ENCODE data around the gene CD151.

The CD151 gene

DNA sequence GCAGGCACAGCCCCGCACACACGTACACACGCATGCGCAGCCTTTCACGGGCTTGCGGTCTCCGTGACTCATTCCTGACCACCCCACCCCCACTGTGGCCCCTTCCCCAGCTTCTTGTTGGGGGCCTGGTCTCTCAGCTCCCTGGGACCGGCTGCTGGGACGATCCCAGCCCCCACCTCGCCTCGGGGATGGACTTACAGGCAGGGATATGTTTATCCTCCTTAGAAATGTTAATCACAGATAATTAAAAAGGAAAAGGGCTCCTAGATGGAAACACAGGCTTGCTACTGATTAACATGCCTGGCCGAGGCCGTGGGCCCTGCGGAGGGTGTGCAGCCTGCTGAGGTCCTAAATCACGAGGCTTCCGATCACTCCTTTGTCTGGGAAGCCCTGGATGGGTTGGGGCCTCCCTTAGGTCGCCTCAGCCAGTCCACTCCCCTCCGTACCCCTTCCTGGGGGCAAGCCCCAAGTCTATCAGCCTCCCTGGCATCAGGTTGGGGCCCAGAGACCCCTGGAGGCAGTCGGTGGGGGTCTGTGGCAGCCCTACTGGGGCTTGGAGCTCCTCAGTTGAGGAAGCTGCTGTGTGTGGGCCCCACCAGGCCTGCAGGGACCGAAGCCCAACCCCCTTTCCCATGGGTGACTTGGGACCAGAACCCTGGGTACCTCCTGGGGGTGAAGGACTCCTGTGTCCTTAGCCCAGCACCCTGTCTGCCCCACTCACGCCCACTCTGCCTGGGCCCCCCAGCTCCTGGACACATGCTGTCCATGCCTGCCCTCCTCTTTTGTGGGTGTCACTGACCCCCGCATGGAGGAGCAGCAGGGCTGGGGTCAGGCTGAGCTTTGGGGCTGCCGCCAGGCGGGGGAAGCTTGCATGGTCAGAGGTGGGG is 30.5 kb downstream of the CD151 start:
- no peaks in the 10 kb centered on the region for H3K27me3 ChIP-seq (ENCODE audit: insufficient read depth, low read depth, severe bottlenecking)
- H3K9me3 ChIP-seq (ENCODE audit: severe bottlenecking) = no peaks in the 10 kb centered on the region
- TF ChIP-seq, protein P1, sequence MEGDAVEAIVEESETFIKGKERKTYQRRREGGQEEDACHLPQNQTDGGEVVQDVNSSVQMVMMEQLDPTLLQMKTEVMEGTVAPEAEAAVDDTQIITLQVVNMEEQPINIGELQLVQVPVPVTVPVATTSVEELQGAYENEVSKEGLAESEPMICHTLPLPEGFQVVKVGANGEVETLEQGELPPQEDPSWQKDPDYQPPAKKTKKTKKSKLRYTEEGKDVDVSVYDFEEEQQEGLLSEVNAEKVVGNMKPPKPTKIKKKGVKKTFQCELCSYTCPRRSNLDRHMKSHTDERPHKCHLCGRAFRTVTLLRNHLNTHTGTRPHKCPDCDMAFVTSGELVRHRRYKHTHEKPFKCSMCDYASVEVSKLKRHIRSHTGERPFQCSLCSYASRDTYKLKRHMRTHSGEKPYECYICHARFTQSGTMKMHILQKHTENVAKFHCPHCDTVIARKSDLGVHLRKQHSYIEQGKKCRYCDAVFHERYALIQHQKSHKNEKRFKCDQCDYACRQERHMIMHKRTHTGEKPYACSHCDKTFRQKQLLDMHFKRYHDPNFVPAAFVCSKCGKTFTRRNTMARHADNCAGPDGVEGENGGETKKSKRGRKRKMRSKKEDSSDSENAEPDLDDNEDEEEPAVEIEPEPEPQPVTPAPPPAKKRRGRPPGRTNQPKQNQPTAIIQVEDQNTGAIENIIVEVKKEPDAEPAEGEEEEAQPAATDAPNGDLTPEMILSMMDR (IDR thresholded peaks at IDR 0.05; ENCODE audit: low read depth, low read length) = no peak
- H3K4me3 ChIP-seq (ENCODE audit: low read depth, low read length) = peak overlapping the region; percentile 42
- peak overlapping the region; percentile 82 for H3K27ac ChIP-seq
- H3K36me3 ChIP-seq = peaks cover 22% of the 10 kb centered on the region
- DNase-seq = peak; percentile 63

DNA sequence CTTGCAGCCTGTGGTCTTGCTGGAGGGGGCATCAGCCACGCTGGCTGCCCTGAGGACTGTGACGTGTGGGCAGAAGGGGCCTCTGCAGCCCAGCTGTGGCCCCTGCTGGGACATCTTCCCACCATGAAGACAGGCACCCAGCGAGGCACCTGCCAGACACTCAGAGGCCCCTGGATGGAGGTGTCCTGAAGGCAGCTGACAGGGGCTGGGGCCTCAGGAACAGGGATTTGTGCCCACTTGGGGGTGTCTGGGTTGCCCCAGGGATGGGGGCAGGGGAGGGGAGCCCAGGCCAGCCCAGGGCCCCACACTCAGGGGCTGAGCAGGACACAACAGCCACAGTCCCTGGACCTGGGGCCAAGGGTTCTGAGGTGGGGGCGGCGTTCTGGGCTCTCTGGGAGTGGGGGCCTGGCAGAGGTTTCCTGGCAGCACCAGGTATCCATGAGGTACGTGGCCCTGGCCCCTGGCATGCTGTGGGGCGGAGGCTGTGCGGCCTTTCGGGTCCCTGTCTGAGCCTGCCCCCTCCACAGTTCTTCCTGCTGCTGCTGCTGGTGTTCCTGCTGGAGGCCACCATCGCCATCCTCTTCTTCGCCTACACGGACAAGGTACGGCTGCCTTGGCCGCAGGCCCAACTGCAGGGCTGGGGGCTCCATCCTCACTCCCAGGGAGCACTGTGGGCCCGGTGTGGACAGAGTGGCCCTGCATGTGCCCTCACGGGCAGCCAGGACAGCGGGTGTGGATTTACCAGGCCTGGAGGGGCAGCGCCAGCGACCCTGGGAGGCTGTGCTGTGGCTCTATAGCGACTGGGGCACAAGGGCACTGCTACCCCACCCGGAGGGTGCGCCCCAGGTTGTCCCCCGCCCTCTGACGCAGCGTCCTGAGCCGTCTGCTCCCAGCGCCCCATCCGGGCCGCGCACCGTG is 31.4 kb downstream of the CD151 start:
- Histone ChIP-seq H3K9me3 (ENCODE audit: severe bottlenecking) (no peaks in the 10 kb centered on the region), H3K27ac (peak overlapping the region; percentile 82), H3K36me3 (peaks cover 22% of the 10 kb centered on the region), H3K4me3 (ENCODE audit: low read depth, low read length) (no peak overlapping the region), H3K27me3 (ENCODE audit: insufficient read depth, low read depth, severe bottlenecking) (no peaks in the 10 kb centered on the region)
- DNase-seq = no peak
- TF ChIP-seq, protein P1 (IDR thresholded peaks at IDR 0.05; ENCODE audit: low read depth, low read length) = no peak

DNA sequence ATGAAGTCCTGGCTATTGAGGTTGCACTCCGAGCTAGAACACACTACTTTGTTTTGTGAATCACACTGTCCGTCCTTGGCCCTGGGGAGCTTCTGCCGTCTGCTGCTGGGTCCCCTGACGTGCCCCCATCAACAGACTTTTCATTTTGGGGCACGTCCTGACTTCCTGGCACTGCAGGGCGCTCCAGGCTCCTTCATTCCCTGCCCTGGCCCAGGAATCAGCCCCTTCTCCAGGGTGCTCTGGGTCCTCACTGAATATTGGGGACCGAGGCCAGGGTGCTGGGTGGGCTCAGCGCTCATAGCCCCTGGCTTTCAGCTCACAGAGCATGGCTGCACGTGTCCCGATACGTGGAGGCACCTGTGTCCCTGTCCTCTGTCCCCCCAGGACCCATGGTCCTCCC is 32.1 kb downstream of the CD151 start:
- no peak for DNase-seq
- Histone ChIP-seq H3K4me3 (ENCODE audit: low read depth, low read length) (no peak overlapping the region), H3K36me3 (peaks cover 27% of the 10 kb centered on the region), H3K27me3 (ENCODE audit: insufficient read depth, low read depth, severe bottlenecking) (no peaks in the 10 kb centered on the region), H3K27ac (no peak overlapping the region; the same call in 1 of the 2 replicates), H3K9me3 (ENCODE audit: severe bottlenecking) (no peaks in the 10 kb centered on the region)
- TF ChIP-seq, protein P1 (IDR thresholded peaks at IDR 0.05; ENCODE audit: low read depth, low read length) = no peak

DNA sequence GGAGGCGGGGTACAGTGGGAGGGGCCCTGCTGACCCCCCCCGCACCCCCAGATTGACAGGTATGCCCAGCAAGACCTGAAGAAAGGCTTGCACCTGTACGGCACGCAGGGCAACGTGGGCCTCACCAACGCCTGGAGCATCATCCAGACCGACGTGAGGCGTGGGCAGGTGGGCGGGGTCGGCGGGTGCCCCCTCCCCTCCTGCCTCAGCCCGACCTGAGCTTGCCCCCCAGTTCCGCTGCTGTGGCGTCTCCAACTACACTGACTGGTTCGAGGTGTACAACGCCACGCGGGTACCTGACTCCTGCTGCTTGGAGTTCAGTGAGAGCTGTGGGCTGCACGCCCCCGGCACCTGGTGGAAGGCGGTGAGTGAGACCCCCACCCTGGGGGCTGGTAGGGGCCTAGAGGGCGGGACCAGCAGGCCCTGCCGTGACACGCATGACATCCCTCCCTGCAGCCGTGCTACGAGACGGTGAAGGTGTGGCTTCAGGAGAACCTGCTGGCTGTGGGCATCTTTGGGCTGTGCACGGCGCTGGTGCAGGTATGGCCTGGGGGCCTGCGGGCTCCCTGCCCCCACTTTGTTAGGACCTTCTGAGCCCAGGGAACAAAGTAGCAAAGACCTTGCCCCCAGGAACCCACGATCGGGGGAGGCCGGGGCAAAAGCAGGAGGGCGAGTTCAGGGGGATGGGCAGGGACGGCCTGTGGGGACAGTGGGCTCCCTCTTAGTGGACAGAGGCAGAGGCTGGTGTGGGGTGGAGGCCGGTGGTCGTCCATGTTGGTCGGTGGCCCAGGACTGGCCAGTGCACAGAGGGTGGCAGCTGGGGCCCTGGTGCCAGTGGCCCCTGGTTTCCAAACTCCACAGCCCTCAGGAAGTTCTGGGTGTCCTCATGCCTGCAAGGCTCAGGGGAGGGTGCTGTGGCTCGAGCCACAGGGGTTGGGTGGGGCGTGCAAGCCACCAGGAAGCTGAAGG is 33.0 kb downstream of the CD151 start:
- Histone ChIP-seq H3K27me3 (ENCODE audit: insufficient read depth, low read depth, severe bottlenecking) (no peaks in the 10 kb centered on the region), H3K4me3 (ENCODE audit: low read depth, low read length) (no peak overlapping the region), H3K9me3 (ENCODE audit: severe bottlenecking) (no peaks in the 10 kb centered on the region), H3K27ac (no peak overlapping the region), H3K36me3 (peaks cover 27% of the 10 kb centered on the region)
- TF ChIP-seq, protein P1 (IDR thresholded peaks at IDR 0.05; ENCODE audit: low read depth, low read length) = no peak
- DNase-seq = no peak

DNA sequence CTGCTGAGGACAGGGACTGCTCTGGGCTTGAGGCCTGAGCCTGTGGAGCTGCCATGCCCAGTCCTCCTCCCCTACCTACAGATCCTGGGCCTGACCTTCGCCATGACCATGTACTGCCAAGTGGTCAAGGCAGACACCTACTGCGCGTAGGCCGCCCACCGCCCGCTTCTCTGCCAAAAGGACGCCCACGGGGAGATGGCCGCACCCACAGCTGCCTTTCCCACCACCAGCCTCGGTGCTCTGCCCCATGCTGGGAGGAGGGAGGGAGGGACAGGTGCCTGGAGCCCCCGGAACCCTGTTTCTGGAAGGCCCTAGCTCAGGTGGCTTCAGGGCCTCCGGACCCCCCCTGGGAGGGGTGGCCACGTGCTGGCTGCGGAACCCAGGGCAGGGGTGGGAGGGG is 33.7 kb downstream of the CD151 start:
- H3K27ac ChIP-seq = no peak overlapping the region
- no peak overlapping the region for H3K4me3 ChIP-seq (ENCODE audit: low read depth, low read length)
- H3K9me3 ChIP-seq (ENCODE audit: severe bottlenecking) = no peaks in the 10 kb centered on the region
- H3K27me3 ChIP-seq (ENCODE audit: insufficient read depth, low read depth, severe bottlenecking) = no peaks in the 10 kb centered on the region
- peaks cover 27% of the 10 kb centered on the region for H3K36me3 ChIP-seq
- DNase-seq = no peak
- TF ChIP-seq, protein P1 (IDR thresholded peaks at IDR 0.05; ENCODE audit: low read depth, low read length) = no peak
